ENCODE data around the gene ZNF547. TPM values are rescaled to one million over a fixed set of nuclear protein-coding genes. Genes with fewer than 3 reads are reported as not detected.

The ZNF547 gene
- 16.0 TPM for total RNA-seq

GRCh38 chr19:57362997-57363687 lies at the start of gene ZNF547, which contains the start of gene TRAPPC2B:
ZNF547 (plus strand) TSS chr19:57363551; CDS start chr19:57368556, 5,005 bp downstream.
TRAPPC2B (plus strand) TSS chr19:57363551; CDS start chr19:57364834, 1,283 bp downstream.

GRCh38 chr19:57320180-57321084 lies 42.9 kb upstream of the ZNF547 start, which contains the start of gene ZNF543:
ZNF543 (plus strand) TSS chr19:57320472; CDS start chr19:57320854, 382 bp downstream.

GRCh38 chr19:57350877-57351805 lies 12.2 kb upstream of the ZNF547 start, which contains the start of gene ZNF304:
ZNF304 (plus strand) TSS chr19:57351271; CDS start chr19:57351665, 394 bp downstream.

DNA sequence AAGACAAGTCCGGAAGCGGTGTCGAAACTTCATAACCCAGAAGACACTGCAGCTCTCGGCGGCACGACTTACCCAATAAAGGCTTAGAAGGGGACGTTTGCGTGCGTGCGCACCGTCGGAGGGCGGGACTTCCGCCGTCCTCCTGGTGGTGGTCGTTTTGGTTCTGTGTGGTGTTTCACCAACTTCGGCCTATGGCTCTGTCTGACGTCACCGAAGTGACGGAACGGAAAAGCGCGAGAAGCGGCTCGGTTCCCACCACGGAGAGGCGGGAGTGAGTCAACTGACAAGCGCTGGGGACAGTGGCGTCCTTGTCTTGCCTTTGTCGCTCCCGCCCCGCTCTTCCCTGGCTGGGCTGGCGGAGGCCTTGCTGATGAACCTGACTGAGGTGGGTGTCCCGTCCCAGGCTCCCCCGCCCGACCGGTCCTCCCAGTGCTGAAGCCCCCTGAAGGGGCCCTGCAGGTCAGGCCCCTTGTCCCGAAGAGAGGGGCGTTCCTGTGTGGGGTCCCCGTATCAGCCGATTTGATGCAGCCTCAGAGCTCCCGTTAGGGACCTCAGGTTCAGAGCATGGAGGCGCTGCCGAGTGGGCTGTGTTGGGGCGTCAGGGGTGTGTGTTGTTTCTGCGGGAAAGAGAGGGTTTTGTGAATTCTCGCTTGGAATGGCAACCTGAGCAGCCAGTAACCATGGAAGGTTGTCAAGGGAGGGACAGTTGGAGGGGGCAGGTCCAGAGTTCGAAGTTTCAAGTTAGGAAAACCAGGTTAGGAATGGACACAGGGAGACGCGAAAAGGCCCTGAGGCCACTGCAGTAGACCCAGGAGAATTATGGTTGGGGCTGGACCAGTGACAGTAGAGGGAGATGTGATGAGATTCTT lies 26.6 kb downstream of the ZNF547 start, which contains the start of gene ZNF548:
Gene ZNF548 (plus strand): TSS at position 125 of the 869 bp plus-strand sequence. CDS start 246 bp downstream, at position 371.

GRCh38 chr19:57410877-57411671 lies 47.7 kb downstream of the ZNF547 start, which contains the start of gene ZNF17:
ZNF17 (plus strand) TSS chr19:57411161; CDS start chr19:57413616, 2,455 bp downstream.

Other genes starting within 250 kb of the ZNF547 start
- not detected for gene USP29, start 243.6 kb upstream of the ZNF547 start, total RNA-seq
- not detected for gene ZIM3, start 218.3 kb upstream of the ZNF547 start, total RNA-seq
- not detected for gene DUXA, start 196.1 kb upstream of the ZNF547 start, total RNA-seq
- gene ZNF264, start 172.1 kb upstream of the ZNF547 start, total RNA-seq = 48.2 TPM
- not detected for gene AURKC, start 132.5 kb upstream of the ZNF547 start, total RNA-seq
- 44.4 TPM for gene ZNF805, start 122.9 kb upstream of the ZNF547 start, total RNA-seq
- gene ZNF460, start 83.1 kb upstream of the ZNF547 start, total RNA-seq = 290 TPM
- gene ZNF543, start 43.1 kb upstream of the ZNF547 start, total RNA-seq = 43.2 TPM
- 22.8 TPM for gene ZNF304, start 12.3 kb upstream of the ZNF547 start, total RNA-seq
- gene TRAPPC2B, start within 50 bp of the ZNF547 start, total RNA-seq = 24.1 TPM
- 68.2 TPM for gene ZNF548, start 26.3 kb downstream of the ZNF547 start, total RNA-seq
- 57.9 TPM for gene ZNF17, start 47.6 kb downstream of the ZNF547 start, total RNA-seq
- 49.8 TPM for gene ZNF749, start 71.8 kb downstream of the ZNF547 start, total RNA-seq
- gene VN1R1, start 93.6 kb downstream of the ZNF547 start, total RNA-seq = 11.0 TPM
- 77.3 TPM for gene ZNF772, start 114.0 kb downstream of the ZNF547 start, total RNA-seq
- 29.7 TPM for gene ZNF419, start 124.2 kb downstream of the ZNF547 start, total RNA-seq
- gene ZNF773, start 136.4 kb downstream of the ZNF547 start, total RNA-seq = 35.4 TPM
- gene ZNF549, start 163.8 kb downstream of the ZNF547 start, total RNA-seq = 41.9 TPM
- gene ZNF550, start 196.3 kb downstream of the ZNF547 start, total RNA-seq = 21.3 TPM
- 15.0 TPM for gene ZNF416, start 215.4 kb downstream of the ZNF547 start, total RNA-seq
- 30.4 TPM for gene ZIK1, start 220.6 kb downstream of the ZNF547 start, total RNA-seq
- gene ZNF530, start 236.3 kb downstream of the ZNF547 start, total RNA-seq = 5.6 TPM

Measured in parietal lobe (tissue), 1 donor.